Ecto neural progenitor cell (in vitro differentiated cells): ENCODE data around the gene BMPER.

Experiments used
- DNase-seq: peaks from one replicate; pipeline ENCODE4 v3.0.0-alpha.2; 2018; ENCODE audit warnings: low spot score

The BMPER gene

DNA sequence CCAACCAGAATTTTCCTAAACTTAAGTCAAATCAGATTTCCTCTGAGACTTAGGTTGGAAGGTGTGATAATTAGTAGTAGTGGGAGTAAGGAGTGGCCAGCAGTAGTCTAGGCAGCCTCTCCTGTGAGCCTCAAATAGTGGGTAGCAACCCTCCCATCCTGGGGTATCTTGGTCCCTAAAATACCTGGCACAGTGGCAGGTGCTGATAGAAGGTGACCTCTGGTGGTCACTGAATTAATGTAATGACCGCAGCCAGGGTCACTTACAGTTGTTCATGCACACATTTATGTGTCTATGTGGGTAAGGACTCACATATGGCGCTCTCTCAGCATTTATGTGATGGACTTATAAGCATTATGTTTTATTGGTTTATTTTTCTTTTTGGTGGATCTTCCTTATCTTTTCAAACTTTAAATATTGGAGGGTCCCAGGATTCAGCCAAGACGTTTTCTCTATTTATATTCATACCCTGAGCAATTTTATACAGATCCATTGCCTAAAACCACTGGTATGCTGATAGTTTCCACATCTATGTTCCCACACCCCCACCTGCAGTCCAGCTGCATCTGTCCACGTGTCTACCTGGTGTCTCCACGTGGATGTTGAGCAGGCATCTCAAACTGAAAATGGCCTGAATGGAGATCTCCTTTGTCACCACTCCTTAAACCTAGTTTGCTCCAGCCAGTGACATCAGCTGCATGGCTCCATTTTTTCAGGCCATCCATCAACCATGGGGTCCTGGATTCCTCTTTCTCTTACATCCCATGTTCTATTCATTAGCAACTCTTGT is 18.3 kb downstream of the BMPER start:
- no peak for DNase-seq

DNA sequence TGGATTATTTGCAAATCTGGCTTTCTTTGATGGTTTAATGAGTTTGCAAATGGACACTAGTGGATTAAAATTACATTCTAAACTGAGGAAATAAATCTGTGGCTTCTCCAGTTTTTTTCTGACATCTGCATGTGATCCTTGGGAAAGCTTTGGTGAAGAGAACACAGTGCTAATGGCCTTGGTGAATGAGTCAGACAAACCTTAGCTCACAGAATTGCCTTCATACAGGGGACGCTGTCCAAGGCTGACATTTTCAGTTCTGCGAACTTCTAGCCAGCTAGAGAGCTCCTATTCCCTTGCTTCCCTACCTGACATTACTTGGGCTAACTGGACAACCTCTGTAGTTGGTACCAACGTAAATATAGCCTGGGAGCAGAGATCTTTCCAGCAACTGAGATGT is 21.2 kb downstream of the BMPER start:
- DNase-seq, result no peak

- DNase-seq, result no peak
Observed at GRCh38 chr7:33928986-33929385, 23.6 kb downstream of the BMPER start.

- no peak for DNase-seq
Observed at GRCh38 chr7:33932221-33932620, 26.9 kb downstream of the BMPER start.

GRCh38 chr7:33932832-33933468 is 27.6 kb downstream of the BMPER start:
- DNase-seq, result peak; percentile 83

DNA sequence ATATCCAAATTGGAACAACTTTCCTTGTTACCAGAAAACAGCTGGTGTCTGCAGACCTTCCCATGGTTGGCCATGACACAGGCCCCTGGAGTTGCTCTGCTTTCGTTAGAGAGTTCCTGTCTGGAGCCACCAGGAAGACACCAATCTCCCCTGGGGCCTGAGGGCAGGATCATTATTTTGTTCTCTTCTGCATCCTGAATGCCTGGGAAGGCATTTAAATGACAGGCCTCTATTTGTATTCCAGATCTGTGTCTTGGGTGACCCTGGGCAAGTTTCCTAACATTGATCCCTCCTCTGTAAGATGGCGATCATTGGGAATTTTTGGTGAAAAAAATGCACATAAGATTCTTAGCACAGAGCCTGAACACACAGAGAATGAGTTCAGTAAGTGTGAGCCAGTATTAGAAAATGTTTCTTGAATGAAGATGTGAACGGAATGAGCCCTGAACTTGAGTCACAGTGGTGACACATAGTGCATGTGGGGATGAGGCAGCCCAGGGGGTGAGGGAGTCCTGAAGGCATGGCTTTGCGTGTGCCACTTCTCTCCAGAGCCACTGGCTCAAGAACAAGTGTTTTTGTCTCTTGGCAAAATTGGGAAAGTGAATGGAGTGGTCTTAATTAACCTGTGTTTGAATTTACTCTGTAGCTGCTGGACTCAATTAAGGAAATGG is 28.4 kb downstream of the BMPER start:
- DNase-seq, result no peak

DNA sequence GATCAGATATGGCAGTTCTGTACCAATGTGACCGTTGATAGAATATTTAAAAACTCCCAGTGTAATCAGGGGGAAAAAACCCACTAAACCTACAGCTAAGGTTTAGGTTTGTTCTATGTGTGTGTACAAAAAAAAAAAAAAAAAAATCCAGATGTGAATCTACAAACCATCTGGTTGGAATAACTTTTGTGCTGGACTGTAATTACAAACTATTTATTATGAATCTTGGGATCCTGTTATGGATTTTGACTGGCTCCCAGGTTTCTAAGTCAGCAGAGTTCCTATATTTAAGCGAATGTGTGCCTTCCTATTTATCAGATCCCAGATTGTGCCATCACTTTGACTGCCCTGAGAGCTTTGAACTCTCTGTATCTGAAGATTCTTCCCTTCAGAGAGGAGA is 29.1 kb downstream of the BMPER start:
- no peak for DNase-seq

DNA sequence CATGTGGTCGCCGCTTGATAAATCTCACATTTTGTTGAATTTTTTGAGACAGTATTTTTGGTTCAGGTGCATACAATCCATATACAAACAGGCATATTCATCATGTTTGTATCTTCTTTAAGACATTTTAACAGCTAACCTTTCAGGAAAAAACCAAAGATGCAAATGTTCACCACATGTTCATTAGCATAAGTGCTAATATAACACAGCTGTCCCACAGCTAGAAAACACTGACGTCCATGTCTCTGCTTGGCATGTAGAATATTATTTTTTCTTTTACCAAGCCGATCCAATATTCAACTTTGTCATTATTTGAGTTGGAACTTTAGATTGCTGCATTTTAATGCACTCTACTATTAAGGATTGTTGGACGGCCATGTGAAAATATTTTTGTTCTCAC is 31.2 kb downstream of the BMPER start:
- no peak for DNase-seq

GRCh38 chr7:33937871-33938270 is 32.5 kb downstream of the BMPER start:
- no peak for DNase-seq

DNA sequence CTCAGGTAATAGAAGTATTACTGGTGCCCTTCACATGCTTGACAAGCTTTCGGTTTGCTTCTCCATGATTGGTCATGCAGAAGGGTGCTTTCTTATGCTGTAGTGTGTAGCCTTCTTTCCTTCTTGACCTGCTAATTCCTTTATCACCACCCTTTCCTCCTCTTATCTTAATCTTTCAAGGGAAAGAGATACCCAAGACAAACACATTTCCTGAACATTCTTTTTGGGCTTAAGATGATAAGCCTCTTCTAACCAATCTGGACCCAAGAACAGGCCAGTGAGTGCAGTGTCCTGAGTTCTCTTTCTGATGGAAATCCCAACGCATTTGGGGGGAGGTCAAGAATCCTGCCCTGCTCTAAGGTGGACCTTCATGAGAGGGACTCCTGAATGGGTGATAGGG is 33.8 kb downstream of the BMPER start:
- DNase-seq, result no peak

DNA sequence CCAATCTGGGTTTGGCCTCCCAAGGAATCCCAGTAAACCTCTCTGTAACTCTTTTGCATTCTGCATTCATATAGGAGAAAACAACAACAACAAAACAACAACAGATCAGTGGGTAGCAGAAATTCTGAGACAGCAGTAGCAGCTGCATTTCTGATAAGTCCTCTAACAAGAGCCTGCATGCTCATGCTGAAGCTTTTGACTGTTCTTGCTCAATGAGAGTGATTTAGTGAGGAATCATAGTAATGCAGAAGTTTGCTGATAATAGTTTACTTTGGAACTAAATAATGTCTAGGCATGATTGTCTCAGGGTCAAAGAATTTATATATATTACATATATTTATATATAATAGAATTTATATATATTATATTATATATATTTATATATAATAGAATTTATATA is 35.2 kb downstream of the BMPER start:
- DNase-seq, result no peak

GRCh38 chr7:33941418-33941817 is 36.1 kb downstream of the BMPER start:
- no peak for DNase-seq

DNA sequence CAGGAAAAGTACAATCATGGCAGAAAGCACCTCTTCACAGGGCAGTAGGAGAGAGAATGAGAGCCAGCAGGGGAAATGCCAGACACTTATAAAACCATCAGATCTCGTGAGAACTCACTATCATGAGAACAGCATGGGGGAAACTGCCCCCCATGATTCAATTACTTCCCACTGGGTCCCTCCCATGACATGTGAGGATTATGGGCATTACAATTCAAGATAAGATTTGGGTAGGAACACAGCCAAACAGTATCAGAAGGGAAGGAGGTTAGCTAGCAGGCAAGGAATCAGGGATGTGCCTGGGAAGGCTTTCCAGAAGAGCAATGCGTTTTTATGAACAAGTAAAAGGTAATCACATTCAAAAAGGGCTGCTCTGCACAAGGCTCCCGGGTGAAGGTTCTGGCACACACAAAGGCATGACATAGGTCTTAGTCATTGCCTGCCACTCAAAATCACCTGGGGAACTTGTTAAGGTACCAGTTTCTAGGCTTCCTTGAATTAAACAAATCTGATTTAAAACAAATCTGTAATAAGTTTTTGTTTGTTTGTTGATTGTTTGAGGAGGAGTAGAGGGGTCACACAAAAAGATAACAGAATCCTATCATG is 40.9 kb downstream of the BMPER start:
- no peak for DNase-seq

DNA sequence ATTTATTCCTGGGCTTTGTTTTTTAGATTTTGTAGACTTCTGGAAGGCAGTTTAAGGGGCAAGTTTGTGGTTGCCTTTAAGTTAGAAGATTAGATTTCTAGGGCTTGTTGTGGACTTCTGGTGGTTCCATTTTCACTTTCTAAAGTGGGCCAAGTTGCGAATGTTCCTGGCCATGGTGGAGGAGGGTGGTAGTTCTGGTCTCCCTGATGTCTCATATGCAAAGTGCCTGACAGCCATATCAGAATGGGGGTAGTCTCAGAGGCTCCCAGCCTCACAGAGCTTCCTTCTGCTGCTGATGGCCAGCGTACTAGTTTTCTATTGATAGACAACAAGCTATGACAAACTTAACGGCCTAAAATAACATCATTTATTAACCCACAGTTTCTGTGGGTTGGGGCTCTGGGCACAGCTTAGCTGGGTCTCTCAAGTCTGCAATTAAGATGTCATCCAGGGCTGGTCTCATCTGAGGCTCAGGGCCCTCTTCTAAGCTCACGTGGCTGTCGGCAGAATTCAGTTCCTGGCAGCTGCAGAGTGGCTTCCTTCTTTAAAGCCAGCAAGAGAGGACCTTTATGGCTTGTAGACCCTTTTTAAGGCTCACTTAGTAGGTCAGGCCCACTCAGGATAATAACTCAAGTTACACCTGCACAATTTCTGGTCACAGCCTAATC is 44.8 kb downstream of the BMPER start:
- DNase-seq, result no peak

DNA sequence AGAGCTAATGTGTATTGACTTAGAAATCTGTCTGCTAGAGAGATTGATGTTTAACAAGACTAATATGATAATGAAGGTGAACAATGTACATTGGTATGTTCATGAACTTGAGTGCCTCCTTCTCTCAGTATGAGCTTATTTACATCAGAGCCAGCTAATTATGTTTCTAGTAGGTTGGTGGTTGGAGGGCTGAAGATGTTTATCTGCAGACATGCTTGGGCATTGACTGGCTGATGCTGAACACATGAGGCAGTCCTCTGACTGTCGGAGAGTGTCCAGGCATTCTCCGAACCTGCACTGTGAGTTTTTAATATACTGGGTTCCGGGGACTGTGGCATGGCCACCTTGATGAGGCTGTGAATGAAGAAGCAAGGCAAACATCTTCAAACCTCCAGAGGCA is 47.5 kb downstream of the BMPER start:
- DNase-seq, result no peak

DNA sequence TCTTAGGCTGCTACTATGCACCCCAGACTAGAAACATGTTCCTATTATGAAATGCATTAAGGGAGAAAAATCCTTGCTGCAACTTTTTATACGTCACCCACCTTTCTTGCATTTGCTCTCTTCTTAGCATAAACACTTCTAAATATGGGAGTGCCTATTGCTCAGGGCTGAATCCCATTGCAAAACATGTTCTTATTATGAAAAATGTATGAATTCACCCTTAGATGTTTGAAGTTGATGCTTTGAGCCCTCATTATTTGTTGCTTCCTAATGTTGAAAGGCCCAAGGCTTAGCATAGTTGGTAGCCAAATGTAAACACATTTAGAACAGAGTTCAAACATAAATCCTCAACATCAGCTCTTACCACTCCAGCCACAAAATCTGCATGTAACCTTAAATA is 52.8 kb downstream of the BMPER start:
- DNase-seq, result no peak

DNA sequence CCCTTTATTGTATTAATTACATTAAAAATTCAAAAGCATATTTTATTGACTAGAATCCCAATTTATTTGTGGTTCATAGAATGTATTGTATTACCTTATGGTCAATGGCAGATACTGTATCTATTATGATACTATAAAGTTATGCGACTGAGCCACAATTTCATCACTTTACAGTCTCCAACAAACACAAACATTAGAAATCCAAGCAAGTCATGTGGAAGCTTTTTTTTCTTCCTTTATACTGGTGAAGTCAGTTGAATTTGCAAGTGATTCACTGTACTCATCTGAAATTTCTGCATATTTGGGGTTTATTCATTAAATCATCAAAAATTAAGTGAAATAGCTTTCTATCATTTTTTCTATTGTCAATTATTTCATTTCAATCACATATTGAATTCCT is 54.3 kb downstream of the BMPER start:
- no peak for DNase-seq

GRCh38 chr7:33961948-33962347 is 56.6 kb downstream of the BMPER start:
- DNase-seq, result no peak

DNA sequence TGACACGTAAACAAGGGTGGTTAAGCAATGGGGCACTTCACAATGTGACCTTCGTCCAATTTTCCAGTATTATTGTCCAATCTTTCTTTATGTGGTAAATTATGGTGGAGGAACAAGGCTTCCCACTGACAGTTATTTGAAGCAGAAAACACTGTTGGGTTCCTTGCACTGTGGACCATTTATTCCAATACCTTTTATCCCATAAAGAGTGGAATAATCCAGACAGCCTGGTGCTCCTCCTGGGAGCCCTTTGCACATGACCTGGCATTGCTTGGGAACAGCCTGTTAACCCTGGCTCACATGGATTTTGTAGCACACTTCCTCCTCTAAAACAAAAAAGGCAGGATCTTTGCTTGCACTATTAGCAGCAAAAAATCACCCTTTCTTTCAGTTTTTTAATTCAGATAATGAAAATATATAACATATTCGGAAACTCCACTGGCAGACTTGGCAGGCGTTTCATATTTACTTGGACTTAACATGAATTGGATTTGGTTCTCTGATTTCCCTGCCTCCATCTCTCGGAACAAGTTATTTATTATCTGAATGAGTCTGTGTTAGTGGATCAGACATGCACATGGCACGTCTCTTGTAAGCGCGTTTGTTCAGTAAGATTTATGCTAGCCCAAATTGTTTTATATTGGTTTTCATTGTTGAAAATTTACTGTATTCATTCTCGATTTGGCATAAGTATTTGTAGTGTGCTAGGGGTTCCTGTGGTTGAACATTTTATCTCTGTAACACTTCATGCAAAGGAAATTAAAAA is 59.3 kb downstream of the BMPER start:
- DNase-seq, result no peak

DNA sequence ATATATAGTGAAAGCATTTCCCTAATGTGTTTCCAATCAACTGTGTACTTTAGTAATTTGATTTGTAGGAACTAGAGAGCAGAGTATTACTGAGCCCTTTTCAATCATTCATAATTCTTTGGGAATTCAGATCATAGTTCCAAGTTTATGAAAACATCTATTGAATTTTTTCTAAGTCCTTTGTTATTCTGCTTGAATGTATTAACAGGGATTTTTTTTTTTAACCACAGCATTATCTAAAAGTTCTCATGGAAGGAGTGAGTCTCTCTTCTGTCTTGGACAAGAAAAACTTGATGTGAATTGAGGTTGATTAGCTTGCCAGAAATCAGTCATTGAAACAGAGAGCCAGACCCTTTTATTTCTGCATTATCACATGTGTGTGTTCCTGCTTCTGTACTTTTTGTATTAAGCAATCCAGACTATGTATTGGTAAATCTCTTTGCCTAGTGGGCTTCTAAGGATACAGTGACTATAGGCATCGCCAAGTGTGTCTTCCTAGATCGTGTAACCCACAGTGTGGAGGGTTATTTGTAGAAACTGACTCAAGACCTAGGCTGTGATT is 59.9 kb downstream of the BMPER start:
- DNase-seq, result no peak

- DNase-seq, result no peak
Observed at GRCh38 chr7:33968591-33968990, 63.3 kb downstream of the BMPER start.
